ENCODE data around the gene CHAC1.
"Not testable (repeated sequence)": the region's sequence is repeated elsewhere in the genome, so short reads cannot be mapped to it uniquely, and the experiment has no call there.

CHAC1 gene

DNA sequence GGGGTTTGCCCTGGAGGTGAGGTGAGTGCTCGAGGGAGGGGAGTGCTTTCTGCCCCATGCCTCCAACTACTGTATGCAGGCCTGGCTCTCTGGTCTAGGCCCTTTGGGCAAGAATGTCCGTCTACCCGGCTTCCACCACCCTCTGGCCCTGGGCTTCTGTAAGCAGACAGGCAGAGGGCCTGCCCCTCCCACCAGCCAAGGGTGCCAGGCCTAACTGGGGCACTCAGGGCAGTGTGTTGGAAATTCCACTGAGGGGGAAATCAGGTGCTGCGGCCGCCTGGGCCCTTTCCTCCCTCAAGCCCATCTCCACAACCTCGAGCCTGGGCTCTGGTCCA is 14.8 kb upstream of the CHAC1 start:
- no peak for DNase-seq

GRCh38 chr15:40940296-40940801 is 12.9 kb upstream of the CHAC1 start:
- no peak for DNase-seq

GRCh38 chr15:40941068-40941527 is 12.2 kb upstream of the CHAC1 start:
- DNase-seq, result peak; percentile 23

DNA sequence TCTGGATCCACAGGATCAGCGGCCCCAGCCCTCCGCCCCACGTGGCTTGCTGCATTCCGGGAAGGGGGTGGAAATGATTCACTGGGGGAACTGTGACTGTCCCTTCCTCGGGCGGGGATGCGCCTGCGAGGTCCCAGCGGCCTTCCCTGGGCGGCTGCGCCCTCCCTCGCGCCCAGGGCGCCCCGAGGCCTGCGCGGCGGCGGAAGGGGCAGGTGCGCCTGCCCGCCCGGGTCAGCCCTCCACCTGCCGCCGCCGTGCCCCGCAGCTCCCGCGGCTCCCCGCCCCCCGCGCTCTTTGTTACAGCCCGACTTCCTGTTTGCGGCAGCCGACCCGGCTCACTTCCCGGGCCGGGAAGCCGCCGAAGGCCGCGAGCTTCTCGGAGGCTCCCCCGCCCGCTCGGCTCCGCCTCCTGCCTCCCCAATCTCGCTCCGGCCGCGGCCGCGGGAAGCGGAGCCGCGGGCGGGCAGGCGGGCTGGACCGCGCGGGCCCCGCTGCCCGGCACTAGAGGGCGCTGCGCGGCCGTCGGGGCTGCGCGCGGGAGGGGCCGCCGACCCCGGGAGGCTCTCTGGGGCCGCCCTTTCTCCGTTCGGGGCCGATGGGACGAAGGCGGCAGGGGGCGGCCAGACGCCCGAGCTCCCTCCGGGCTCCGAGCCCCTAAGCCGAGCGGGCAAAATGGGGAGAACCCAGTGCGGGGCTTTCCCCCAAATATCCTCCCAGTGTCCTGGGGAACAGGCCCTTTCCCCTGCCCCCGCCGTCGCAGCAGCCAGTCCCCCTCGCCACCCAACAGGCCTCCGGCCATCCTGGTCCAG is 11.5 kb upstream of the CHAC1 start:
- DNase-seq, result peak; percentile 70

- peak; percentile 71 for DNase-seq
Observed at GRCh38 chr15:40942337-40942854, 10.9 kb upstream of the CHAC1 start.

DNA sequence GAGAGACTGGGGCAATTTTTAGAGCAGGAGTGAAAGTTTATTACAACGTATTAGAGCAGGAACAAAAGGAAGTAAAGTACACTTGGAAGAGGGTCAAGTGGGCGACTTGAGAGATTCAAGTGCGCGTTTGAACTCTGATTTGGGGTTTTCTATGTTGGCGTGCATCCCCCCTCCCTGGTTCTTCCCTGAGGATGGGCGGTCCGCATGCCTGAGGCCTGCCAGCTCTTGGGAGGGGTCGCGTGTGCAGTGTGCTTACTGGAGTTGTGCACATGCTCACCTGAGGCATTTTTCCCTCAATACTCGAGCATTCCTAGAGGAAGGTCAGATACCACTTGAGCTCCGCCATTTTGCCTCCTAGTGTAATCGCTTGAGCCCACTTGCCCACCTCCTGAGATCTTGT is 10.4 kb upstream of the CHAC1 start:
- no peak for DNase-seq

DNA sequence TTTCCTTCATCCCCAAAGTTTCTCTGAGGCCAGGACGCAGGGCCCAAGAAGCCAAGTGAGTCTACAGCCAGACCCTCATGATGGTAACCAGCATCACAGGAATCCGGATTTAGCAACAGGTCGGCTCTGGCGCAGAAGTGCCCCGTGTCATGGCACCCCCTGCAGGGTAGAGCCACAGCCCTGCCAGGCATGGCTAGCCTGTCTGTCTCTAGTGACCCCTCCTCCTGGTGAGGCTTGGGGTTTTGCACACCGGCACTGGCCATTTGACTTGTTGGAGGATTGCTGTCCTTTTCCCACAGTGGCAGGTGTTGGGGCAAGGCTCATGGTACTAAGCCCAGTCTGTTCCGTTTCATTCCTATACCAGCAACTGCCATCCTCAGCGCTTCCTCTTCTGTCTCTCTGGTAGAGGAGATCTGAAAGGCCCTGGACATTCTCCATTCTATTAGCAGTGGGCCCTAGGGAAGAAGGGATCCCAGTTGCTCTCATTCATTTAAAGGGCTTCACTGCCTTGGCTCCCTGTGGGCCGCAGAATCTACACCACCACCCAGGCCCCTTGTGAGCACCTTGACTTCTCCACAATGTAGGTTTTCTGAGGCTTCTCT is 9.4 kb upstream of the CHAC1 start:
- DNase-seq, result peak; percentile 22

- no peak for DNase-seq
Observed at GRCh38 chr15:40944510-40945296, 8.6 kb upstream of the CHAC1 start.

- no peak for DNase-seq
Observed at GRCh38 chr15:40948706-40949473, 4.4 kb upstream of the CHAC1 start.

DNA sequence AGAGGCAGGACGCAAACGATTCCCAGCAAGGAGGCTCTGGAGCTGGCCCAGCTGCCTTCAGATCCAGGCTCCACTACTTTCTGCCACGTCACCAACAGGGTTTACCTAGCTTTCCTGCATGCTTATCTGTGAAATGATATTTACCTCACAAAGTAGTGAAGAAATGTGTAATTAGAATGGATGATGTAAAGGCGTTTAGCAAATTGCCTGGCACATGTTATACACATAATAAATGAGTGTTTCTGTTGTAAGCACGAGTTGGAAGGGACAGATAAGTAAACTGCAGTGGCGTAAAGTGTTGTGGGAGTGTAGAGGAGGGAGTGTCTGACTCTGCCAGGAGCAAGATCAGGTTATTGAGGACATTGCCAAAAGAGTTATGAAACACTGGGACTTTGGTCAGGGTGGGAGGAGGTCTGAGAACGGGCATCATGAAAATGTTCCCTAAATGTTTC is 3.5 kb upstream of the CHAC1 start:
- DNase-seq, result no peak

DNA sequence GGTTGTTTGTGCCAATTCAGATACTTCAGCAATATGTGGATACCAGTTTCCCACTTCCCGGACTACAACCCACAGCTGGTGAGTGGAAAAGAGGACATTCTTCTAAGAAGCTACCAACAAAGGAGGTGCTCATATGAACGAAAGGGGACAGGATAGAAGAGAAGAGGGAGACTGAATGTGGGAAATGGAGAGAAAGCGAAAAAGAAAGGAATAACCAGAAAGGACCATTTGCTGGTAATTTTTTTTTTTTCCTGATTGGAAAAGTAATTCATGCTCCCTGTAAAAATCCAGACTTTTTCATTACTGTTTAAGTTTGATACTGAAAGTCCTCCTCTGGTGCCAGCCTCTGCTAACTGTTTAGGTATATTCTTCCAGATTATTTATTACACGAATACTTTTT is 1.5 kb upstream of the CHAC1 start:
- DNase-seq, result no peak

DNA sequence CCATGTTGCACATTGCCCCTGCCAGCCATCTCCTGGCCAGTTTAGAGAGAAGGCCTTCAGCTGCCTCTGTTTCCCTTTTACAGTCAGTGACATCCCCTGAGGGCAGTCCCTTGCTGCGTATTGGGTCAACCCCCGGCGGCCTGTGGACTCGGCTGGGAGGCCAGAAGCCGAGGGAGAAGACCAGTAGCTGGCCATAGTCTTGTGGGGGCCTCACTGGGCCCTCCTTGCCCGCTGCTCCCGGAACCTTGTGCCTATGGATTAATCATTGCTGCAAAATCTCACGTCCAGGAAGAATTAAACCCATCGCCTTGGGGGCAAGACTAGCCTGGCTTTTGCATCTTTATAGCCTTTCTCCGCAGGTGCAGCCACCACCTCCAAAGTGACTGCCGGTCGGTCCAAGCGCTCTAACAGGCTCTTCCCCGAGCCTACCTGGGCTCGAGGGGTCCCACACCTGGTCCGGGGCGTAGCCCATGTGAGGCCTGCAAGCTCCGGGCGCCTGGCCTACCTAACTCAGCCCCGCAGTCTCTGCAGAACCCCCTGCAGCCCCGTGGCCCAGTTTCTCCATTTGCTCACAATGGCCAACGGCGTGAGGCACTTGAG is 870 bp upstream of the CHAC1 start:
- DNase-seq, result no peak

DNA sequence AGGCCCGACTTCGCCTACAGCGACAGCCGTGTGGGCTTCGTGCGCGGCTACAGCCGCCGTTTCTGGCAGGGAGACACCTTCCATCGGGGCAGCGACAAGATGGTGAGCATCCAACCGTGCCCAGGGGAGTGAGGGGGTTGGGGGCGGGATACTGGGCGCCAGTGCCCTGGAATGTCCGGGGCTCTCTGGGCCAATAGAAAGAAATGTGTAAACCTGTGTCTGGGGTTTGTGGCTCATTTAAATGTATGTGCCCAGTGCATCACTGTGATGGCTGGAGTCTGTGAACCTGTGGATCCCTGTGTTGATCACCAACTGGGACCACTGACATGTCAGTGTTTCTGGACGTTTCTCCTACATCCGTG is 423 bp downstream of the CHAC1 start:
- DNase-seq, result no peak

GRCh38 chr15:40954158-40954848 is 1.0 kb downstream of the CHAC1 start:
- DNase-seq, result not testable (repeated sequence)

- no peak for DNase-seq
Observed at GRCh38 chr15:40955141-40955903, 2.1 kb downstream of the CHAC1 start.

GRCh38 chr15:40955930-40956540 is 2.8 kb downstream of the CHAC1 start:
- DNase-seq, result no peak

GRCh38 chr15:40956541-40956982 is 3.3 kb downstream of the CHAC1 start:
- no peak for DNase-seq

DNA sequence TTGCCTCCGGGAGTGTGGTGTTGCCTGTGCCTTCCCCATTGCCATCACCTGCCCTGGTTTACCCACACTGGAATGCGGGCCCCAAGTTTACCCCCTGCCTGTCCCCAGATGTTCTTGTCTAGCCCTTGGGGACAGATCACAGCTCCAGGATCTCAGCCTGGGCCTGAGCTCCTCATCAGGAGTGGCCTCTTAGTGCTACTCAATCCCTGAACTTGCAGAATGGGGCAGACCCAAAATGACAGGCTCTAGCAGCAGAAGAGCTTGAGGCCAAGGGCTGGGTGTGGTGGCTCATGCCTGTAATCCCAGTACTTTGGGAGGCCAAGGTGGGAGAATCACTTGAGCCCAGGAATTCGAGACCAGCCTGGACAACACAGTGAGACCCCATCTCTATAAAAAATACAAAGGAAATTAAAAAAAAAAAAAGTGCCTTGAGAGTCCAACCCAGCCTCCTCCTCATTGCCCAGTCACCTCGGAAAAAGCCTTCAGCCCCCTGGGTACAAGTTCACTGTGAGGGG is 3.8 kb downstream of the CHAC1 start:
- no peak for DNase-seq

- no peak for DNase-seq
Observed at GRCh38 chr15:40957581-40958051, 4.3 kb downstream of the CHAC1 start.

DNA sequence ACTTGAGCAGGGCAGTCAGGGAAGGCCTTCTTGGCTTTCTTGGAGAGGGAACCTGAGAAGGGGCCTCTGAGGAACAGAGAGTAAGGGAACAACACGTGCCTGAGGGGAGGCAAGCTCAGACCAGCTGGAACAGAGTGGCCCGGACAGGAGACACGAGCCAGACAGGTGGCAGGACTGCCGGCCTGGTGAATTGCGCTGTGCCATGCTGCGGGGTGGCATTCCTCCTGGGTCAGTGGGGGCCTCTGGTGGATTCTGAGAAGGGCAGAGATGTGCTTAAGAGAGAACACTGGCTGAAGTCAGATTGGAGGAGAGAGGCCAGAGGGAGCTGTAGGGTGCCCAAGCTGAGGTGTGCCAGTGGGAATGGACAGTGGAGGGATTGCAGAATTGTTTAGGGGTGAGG is 4.9 kb downstream of the CHAC1 start:
- no peak for DNase-seq

Data from MV-4-11 (cell line).